ENCODE data around the gene PKP3.

PKP3 gene

GRCh38 chr11:444396-445144 is 50.6 kb downstream of the PKP3 start:
- H3K27ac ChIP-seq (ENCODE audit: low read length), result no peak overlapping the region
- peaks cover 11% of the 10 kb centered on the region for H3K4me1 ChIP-seq (ENCODE audit: control insufficient read depth, insufficient read depth, low read length)
- H3K27me3 ChIP-seq (ENCODE audit: control insufficient read depth in 1 of 2, insufficient read depth in 2 of 2, low read length in 2 of 2), result peaks cover 14 to 24% of the 10 kb centered on the region in 2 donors
- no peaks in the 10 kb centered on the region for H3K9me3 ChIP-seq (ENCODE audit: control insufficient read depth in 2 of 2, low read length in 2 of 2)
- no peak overlapping the region for H3K9ac ChIP-seq (ENCODE audit: low read length in 2 of 2)
- no peaks in the 10 kb centered on the region for H3K36me3 ChIP-seq (ENCODE audit: control insufficient read depth in 2 of 2, insufficient read depth in 2 of 2, low read length in 2 of 2)
- no peak overlapping the region for H3K4me3 ChIP-seq (ENCODE audit: low read length in 2 of 2)

DNA sequence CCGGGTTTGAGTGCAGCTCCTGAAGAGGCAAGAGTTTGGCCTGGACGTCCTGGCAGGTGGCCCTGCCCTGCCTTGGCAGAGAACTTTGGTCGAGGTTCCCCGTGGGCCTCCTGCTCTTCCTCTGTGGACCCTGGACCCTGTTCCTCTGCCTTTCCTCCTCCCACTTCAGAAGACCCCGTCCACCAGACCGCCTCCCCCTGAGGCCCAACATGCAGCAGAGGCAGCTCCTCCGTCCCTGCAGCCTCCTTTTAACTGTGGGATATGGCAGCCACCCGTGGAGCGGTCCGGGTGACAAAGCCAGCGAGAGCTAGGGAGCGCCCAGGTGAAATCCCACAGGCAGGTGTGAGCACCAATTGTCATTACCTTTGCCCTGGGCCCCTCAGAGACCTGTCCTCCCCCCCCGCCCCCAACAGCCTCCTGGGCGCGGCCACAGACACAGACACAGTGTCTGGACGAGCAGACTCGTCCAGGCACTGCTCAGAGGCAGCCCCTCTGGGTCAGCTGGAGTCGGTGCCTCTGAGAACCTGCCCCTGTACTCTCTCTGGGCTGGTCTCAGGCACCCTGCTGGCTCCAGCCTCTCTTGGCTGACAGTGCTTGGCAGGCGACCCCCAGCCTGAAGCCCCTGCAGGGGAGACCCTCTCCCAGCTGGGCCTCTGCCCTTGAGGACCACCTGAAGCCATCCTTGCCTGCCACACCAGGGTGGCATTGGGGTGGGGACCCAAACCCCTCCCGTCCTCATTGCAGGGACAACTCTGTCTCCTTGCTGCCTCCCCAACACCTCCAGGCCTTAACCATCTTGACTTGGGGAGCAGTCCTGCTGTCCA is 52.0 kb downstream of the PKP3 start:
- Histone ChIP-seq H3K9me3 (ENCODE audit: control insufficient read depth in 2 of 2, low read length in 2 of 2) (no peaks in the 10 kb centered on the region), H3K9ac (ENCODE audit: low read length in 2 of 2) (no peak overlapping the region), H3K4me1 (ENCODE audit: control insufficient read depth, insufficient read depth, low read length) (peaks cover 18% of the 10 kb centered on the region), H3K27me3 (ENCODE audit: control insufficient read depth in 1 of 2, insufficient read depth in 2 of 2, low read length in 2 of 2) (peaks cover 7 to 21% of the 10 kb centered on the region in 2 donors), H3K4me3 (ENCODE audit: low read length in 2 of 2) (no peak overlapping the region), H3K36me3 (ENCODE audit: control insufficient read depth in 2 of 2, insufficient read depth in 2 of 2, low read length in 2 of 2) (no peaks in the 10 kb centered on the region), H3K27ac (ENCODE audit: low read length) (no peak overlapping the region)

DNA sequence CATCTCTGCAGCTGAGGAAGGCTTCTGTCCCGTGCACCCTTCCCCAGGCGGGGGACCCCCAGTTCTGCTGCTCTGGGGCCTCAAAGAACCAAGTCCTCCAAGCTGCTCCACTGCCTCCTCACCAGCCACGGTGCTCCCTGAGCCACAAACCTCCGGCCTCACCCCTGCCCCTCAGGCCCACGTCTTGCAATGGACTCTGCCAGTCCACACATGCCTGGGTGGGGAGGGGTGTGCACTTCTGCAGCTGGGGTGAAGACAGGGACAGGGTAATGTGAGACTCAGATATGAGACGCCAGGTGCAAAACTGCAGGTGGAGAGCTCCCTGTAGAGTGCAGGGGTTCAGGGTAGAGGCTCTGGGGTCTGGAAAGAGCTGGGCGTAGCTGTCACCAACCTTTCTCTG is 52.9 kb downstream of the PKP3 start:
- Histone ChIP-seq H3K27ac (ENCODE audit: low read length) (no peak overlapping the region), H3K4me3 (ENCODE audit: low read length in 2 of 2) (no peak overlapping the region), H3K36me3 (ENCODE audit: control insufficient read depth in 2 of 2, insufficient read depth in 2 of 2, low read length in 2 of 2) (no peaks in the 10 kb centered on the region), H3K27me3 (ENCODE audit: control insufficient read depth in 1 of 2, insufficient read depth in 2 of 2, low read length in 2 of 2) (peaks cover 2 to 11% of the 10 kb centered on the region in 2 donors), H3K9ac (ENCODE audit: low read length in 2 of 2) (no peak overlapping the region), H3K9me3 (ENCODE audit: control insufficient read depth in 2 of 2, low read length in 2 of 2) (no peaks in the 10 kb centered on the region), H3K4me1 (ENCODE audit: control insufficient read depth, insufficient read depth, low read length) (peaks cover 25% of the 10 kb centered on the region)

DNA sequence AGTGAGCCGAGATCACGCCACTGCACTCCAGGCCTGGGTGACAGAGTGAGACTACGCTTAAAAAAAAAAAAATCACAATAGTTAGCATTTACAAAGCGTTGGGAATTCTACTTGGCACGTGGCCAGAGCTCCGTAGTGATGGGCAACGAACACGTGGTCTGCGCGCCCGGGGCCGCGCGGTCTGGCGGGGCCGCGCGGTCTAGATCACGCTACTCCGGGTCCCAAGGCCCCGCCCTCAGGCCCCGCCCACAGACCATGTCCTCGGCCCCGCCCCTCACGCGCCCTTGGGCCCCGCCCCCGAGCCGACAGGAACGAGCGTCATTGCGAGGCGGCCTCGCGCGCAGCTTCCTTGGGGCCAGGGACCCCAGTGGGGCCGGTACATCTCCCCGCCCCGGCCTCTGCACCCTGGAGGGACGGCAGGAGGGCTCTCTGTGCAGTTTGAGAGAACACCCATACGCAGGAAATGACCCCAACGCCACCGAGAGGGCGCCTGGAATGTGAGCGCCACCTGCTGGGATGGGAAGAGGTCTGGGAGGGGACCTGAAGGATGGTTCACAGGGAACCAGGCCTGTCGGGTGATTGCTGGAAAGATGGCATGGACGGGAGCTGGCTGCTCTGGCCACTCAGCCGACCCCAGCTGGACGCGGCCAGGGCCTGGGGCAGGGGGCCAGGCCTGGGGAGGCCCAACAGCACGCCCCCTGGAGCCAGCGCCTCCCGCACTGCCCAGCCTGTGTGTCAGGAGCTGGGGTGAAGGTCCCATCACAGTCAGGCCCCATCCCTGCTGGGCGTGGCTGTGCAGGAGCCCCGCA is 54.1 kb downstream of the PKP3 start:
- peak overlapping the region; percentile 80 to 88 for H3K4me3 ChIP-seq (ENCODE audit: low read length in 2 of 2)
- H3K9ac ChIP-seq (ENCODE audit: low read length in 2 of 2), result peak overlapping the region; percentile 77 to 80
- peaks cover 29% of the 10 kb centered on the region for H3K4me1 ChIP-seq (ENCODE audit: control insufficient read depth, insufficient read depth, low read length)
- H3K27ac ChIP-seq (ENCODE audit: low read length), result peak overlapping the region; percentile 82
- H3K9me3 ChIP-seq (ENCODE audit: control insufficient read depth in 2 of 2, low read length in 2 of 2), result no peaks in the 10 kb centered on the region
- H3K27me3 ChIP-seq (ENCODE audit: control insufficient read depth in 1 of 2, insufficient read depth in 2 of 2, low read length in 2 of 2), result peaks cover 0 to 4% of the 10 kb centered on the region in 2 donors
- H3K36me3 ChIP-seq (ENCODE audit: control insufficient read depth in 2 of 2, insufficient read depth in 2 of 2, low read length in 2 of 2), result peaks cover 3% of the 10 kb centered on the region in 2 donors

- Histone ChIP-seq H3K27me3 (ENCODE audit: control insufficient read depth in 1 of 2, insufficient read depth in 2 of 2, low read length in 2 of 2) (no peaks in the 10 kb centered on the region), H3K4me3 (ENCODE audit: low read length in 2 of 2) (peak within 1 kb of the TSS; percentile 83), H3K4me1 (ENCODE audit: control insufficient read depth, insufficient read depth, low read length) (peaks cover 29% of the 10 kb centered on the region), H3K9me3 (ENCODE audit: control insufficient read depth in 2 of 2, low read length in 2 of 2) (no peaks in the 10 kb centered on the region), H3K9ac (ENCODE audit: low read length in 2 of 2) (peak within 1 kb of the TSS; percentile 74), H3K36me3 (ENCODE audit: control insufficient read depth in 2 of 2, insufficient read depth in 2 of 2, low read length in 2 of 2) (peaks cover 4 to 13% of the 10 kb centered on the region in 2 donors), H3K27ac (ENCODE audit: low read length) (peak within 1 kb of the TSS; percentile 70)
Measured at GRCh38 chr11:449889-450808, 56.1 kb downstream of the PKP3 start, which contains the start of gene PTDSS2. Gene PTDSS2, plus strand, starts transcription at chr11:450279. Its CDS starts 177 bp downstream, at chr11:450456.

DNA sequence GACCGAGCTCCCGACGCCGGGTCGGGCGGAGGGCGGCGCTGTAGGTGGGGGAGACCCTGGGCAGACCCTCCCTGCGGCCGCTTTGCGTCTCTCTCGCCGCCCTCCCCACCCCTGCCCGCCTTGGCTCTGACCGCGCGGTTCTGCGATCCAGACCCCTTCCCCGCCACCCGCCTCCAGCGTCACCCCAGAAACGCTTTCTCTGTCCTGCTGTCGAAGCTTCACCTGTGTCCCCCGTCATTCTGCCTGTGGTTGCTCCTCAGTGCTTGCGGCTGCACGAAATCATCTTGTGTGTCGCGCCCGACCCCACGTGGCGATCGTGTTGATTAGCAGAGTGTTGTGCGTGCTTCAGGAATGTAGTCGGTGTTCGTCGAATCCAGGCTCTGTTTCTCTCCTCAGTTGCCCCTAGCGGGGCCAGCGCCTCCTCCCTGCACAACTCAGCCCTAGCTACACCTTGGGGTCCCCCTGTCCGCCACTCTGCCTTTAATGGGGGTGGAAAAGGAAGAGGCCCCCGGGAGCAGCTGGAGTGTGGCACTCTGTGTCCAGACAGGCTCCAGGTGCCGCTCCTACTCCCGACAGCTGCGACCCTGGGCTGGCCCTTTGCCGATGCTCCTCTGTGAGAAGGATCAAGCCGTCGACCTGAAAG is 56.9 kb downstream of the PKP3 start:
- Histone ChIP-seq H3K36me3 (ENCODE audit: control insufficient read depth in 2 of 2, insufficient read depth in 2 of 2, low read length in 2 of 2) (peaks cover 4 to 13% of the 10 kb centered on the region in 2 donors), H3K27me3 (ENCODE audit: control insufficient read depth in 1 of 2, insufficient read depth in 2 of 2, low read length in 2 of 2) (no peaks in the 10 kb centered on the region), H3K4me3 (ENCODE audit: low read length in 2 of 2) (peak overlapping the region; percentile 83), H3K9ac (ENCODE audit: low read length in 2 of 2) (peak overlapping the region; percentile 74), H3K9me3 (ENCODE audit: control insufficient read depth in 2 of 2, low read length in 2 of 2) (no peaks in the 10 kb centered on the region), H3K4me1 (ENCODE audit: control insufficient read depth, insufficient read depth, low read length) (peaks cover 29% of the 10 kb centered on the region), H3K27ac (ENCODE audit: low read length) (peak overlapping the region; percentile 70)

- Histone ChIP-seq H3K36me3 (ENCODE audit: control insufficient read depth in 2 of 2, insufficient read depth in 2 of 2, low read length in 2 of 2) (peaks cover 4 to 13% of the 10 kb centered on the region in 2 donors), H3K27me3 (ENCODE audit: control insufficient read depth in 1 of 2, insufficient read depth in 2 of 2, low read length in 2 of 2) (no peaks in the 10 kb centered on the region), H3K9me3 (ENCODE audit: control insufficient read depth in 2 of 2, low read length in 2 of 2) (no peaks in the 10 kb centered on the region), H3K27ac (ENCODE audit: low read length) (peak overlapping the region; percentile 24), H3K9ac (ENCODE audit: low read length in 2 of 2) (no peak overlapping the region), H3K4me1 (ENCODE audit: control insufficient read depth, insufficient read depth, low read length) (peaks cover 29% of the 10 kb centered on the region), H3K4me3 (ENCODE audit: low read length in 2 of 2) (peak overlapping the region in 1 of 2 donors; percentile 83)
Measured at GRCh38 chr11:451738-452137, 57.7 kb downstream of the PKP3 start.

- Histone ChIP-seq H3K27me3 (ENCODE audit: control insufficient read depth in 1 of 2, insufficient read depth in 2 of 2, low read length in 2 of 2) (no peaks in the 10 kb centered on the region), H3K9ac (ENCODE audit: low read length in 2 of 2) (no peak overlapping the region), H3K4me1 (ENCODE audit: control insufficient read depth, insufficient read depth, low read length) (peaks cover 29% of the 10 kb centered on the region), H3K4me3 (ENCODE audit: low read length in 2 of 2) (no peak overlapping the region), H3K9me3 (ENCODE audit: control insufficient read depth in 2 of 2, low read length in 2 of 2) (no peaks in the 10 kb centered on the region), H3K36me3 (ENCODE audit: control insufficient read depth in 2 of 2, insufficient read depth in 2 of 2, low read length in 2 of 2) (peaks cover 4 to 13% of the 10 kb centered on the region in 2 donors), H3K27ac (ENCODE audit: low read length) (no peak overlapping the region)
Measured at GRCh38 chr11:452203-452744, 58.3 kb downstream of the PKP3 start.

DNA sequence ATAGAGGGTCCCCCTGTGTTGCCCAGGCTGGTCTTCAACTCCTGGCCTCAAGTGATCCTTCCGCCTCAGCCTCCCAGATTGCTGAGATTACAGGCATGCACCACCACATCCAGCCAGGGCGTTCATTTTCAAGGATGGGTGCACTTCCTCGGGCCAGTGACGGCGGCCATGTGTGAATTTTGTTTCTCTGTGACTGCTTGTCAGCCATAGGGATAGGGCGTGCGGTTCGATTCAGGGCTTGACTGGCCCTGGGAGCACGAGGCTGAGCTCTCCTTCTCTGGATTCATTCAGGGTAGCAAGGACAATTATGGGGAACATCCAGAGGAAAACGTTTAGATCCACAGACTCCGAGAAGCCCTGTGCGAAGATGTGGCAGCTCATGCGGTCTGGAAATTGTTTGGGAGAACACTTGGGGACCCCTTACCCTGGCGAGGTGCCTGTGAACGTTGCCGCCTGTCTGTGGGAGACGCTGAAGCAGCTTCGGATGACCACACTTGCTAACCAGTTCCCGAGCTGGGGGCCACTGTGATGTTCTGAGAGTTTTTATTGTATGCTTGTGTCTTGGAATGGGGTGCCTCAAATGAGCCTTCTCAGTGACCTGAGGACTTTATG is 59.0 kb downstream of the PKP3 start:
- Histone ChIP-seq H3K4me3 (ENCODE audit: low read length in 2 of 2) (no peak overlapping the region), H3K9ac (ENCODE audit: low read length in 2 of 2) (no peak overlapping the region), H3K27ac (ENCODE audit: low read length) (no peak overlapping the region), H3K27me3 (ENCODE audit: control insufficient read depth in 1 of 2, insufficient read depth in 2 of 2, low read length in 2 of 2) (no peaks in the 10 kb centered on the region), H3K4me1 (ENCODE audit: control insufficient read depth, insufficient read depth, low read length) (peaks cover 29% of the 10 kb centered on the region), H3K9me3 (ENCODE audit: control insufficient read depth in 2 of 2, low read length in 2 of 2) (no peaks in the 10 kb centered on the region), H3K36me3 (ENCODE audit: control insufficient read depth in 2 of 2, insufficient read depth in 2 of 2, low read length in 2 of 2) (peaks cover 4 to 13% of the 10 kb centered on the region in 2 donors)

Data from stomach smooth muscle (tissue), 2 donors.